NCI-H2107 (cell line): ENCODE measurements around the gene CDC45.
"Not testable (repeated sequence)": the region's sequence is repeated elsewhere in the genome, so short reads cannot be mapped to it uniquely, and the experiment has no call there.

ENCODE experiments used
- DNase-seq: peaks from one replicate; lab custom pipeline; 2025; lab: John Stamatoyannopoulos, UW

CDC45 gene

GRCh38 chr22:19527861-19528417, 48.2 kb downstream of the CDC45 start:
- no peak for DNase-seq

- DNase-seq = no peak
These were observed 50.1 kb downstream of the CDC45 start for GRCh38 chr22:19529811-19530210.

GRCh38 chr22:19530751-19531150, 51.0 kb downstream of the CDC45 start:
- DNase-seq = no peak

GRCh38 chr22:19531327-19531726, 51.6 kb downstream of the CDC45 start:
- not testable (repeated sequence) for DNase-seq

- no peak for DNase-seq
These were observed 53.4 kb downstream of the CDC45 start for GRCh38 chr22:19533049-19533626.

- DNase-seq = no peak
These were observed 54.1 kb downstream of the CDC45 start for GRCh38 chr22:19533857-19534256.

- DNase-seq = no peak
These were observed 55.3 kb downstream of the CDC45 start for GRCh38 chr22:19535001-19535400.

- DNase-seq = no peak
These were observed 56.8 kb downstream of the CDC45 start for GRCh38 chr22:19536564-19536963.

- DNase-seq = no peak
These were observed 58.3 kb downstream of the CDC45 start for GRCh38 chr22:19537941-19538488.

GRCh38 chr22:19540394-19540793, 60.7 kb downstream of the CDC45 start:
- DNase-seq = no peak

- no peak for DNase-seq
These were observed 64.4 kb downstream of the CDC45 start for GRCh38 chr22:19543970-19544708.

- DNase-seq = no peak
These were observed 66.2 kb downstream of the CDC45 start for GRCh38 chr22:19545935-19546207.

- DNase-seq = no peak
These were observed 67.0 kb downstream of the CDC45 start for GRCh38 chr22:19546680-19547079.

GRCh38 chr22:19547620-19548019, 67.9 kb downstream of the CDC45 start:
- no peak for DNase-seq

- not testable (repeated sequence) for DNase-seq
These were observed 68.7 kb downstream of the CDC45 start for GRCh38 chr22:19548427-19548826.

GRCh38 chr22:19548964-19549363, 69.2 kb downstream of the CDC45 start:
- no peak for DNase-seq

- no peak for DNase-seq
These were observed 69.7 kb downstream of the CDC45 start for GRCh38 chr22:19549428-19549827.

GRCh38 chr22:19550382-19550781, 70.7 kb downstream of the CDC45 start:
- DNase-seq = no peak

- DNase-seq = no peak
These were observed 73.5 kb downstream of the CDC45 start for GRCh38 chr22:19553201-19553600.

GRCh38 chr22:19554834-19555404, 75.2 kb downstream of the CDC45 start:
- no peak for DNase-seq

GRCh38 chr22:19555651-19556050, 75.9 kb downstream of the CDC45 start:
- no peak for DNase-seq

- no peak for DNase-seq
These were observed 77.3 kb downstream of the CDC45 start for GRCh38 chr22:19556963-19557545.

- DNase-seq = no peak
These were observed 79.6 kb downstream of the CDC45 start for GRCh38 chr22:19559324-19559811.
